ENCODE results near the gene BMERB1. TPM values are rescaled to one million over a fixed set of nuclear protein-coding genes. Genes with fewer than 3 reads are reported as not detected.
"Not testable (repeated sequence)": the region's sequence is repeated elsewhere in the genome, so short reads cannot be mapped to it uniquely, and the experiment has no call there.

The BMERB1 gene
- polyA plus RNA-seq, 1 donor, result 11.1 TPM

DNA sequence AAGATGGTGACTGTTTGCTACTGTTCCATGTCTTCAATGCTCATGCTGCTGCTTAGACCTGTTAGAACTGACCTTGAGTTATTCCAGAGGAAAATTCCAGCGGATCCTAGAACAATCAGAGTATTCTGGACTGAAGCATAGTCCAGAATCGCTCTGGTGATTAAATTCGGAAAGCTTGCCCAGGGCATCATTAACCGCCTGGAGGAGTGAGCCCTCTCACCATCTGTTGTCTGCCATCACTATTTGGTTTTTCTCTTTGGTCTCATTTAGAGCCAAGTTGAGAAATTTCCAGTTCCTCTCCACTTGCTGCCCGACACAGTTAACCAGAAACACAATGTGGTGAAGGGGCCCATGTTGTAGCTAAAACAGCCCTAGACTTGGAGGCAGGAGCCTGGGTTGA lies 104.1 kb downstream of the BMERB1 start:
- no CpG with 5 or more reads among the region's 5 CpGs for WGBS (ENCODE audit: insufficient coverage, low lambda C conversion rate)
- Histone ChIP-seq H3K9me3 (ENCODE audit: control insufficient read depth, low read depth, low read length) (peaks cover 10% of the 10 kb centered on the region), H3K27me3 (ENCODE audit: control insufficient read depth, insufficient read depth, low read length) (no peaks in the 10 kb centered on the region), H3K4me3 (ENCODE audit: low read length) (no peak overlapping the region), H3K36me3 (ENCODE audit: control insufficient read depth, insufficient read depth, low read length) (no peaks in the 10 kb centered on the region), H3K27ac (ENCODE audit: low read length) (no peak overlapping the region), H3K4me1 (ENCODE audit: control insufficient read depth, insufficient read depth, low read length) (no peaks in the 10 kb centered on the region)
- no peak for DNase-seq

DNA sequence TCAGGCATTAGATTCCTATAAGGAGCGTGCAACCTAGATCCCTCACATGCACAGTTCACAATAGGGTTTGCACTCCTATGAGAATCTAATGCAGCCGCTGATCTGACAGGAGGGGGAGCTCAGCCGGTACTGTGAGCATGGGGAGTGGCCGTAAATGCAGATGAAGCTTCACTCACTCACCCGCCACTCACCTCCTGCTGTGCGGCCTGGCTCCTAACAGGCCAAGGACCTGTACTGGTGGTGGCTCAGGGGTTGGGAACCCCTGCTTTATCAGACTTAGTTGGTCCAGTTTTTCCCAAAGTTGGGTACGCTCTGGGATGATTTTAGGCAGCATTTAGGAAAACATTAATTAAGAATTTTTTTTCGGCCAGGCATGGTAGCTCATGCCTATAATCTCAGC lies 104.8 kb downstream of the BMERB1 start:
- H3K9me3 ChIP-seq (ENCODE audit: control insufficient read depth, low read depth, low read length), result peaks cover 10% of the 10 kb centered on the region
- DNase-seq, result no peak
- no CpG with 5 or more reads among the region's 8 CpGs for WGBS (ENCODE audit: insufficient coverage, low lambda C conversion rate)

DNA sequence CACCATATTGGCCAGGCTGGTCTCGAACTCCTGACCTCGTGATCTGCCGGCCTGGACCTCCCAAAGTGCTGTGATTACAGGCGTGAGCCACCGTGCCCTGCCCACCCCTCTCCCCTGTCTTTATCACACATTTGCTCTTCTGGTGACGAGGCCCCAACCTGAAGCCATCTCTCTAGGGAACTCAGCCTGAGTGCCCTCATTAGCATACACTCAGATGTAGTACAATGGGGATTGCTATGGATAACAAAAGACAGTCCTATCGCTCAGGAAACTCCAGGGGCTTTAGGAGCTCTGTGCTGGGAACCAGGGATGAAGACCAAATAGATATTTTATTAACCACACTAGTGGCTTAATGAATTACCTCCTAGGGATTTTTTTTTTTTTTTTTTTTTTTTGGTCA lies 107.9 kb downstream of the BMERB1 start:
- 100% methylated on average over 1 of the region's 7 CpGs for WGBS (ENCODE audit: insufficient coverage, low lambda C conversion rate)
- no peaks in the 10 kb centered on the region for H3K36me3 ChIP-seq (ENCODE audit: control insufficient read depth, insufficient read depth, low read length)

More for the DNA sequence above, 104.8 kb downstream of the BMERB1 start:
- H3K36me3 ChIP-seq (ENCODE audit: control insufficient read depth, insufficient read depth, low read length), result no peaks in the 10 kb centered on the region
- H3K4me3 ChIP-seq (ENCODE audit: low read length), result no peak overlapping the region
- no peaks in the 10 kb centered on the region for H3K27me3 ChIP-seq (ENCODE audit: control insufficient read depth, insufficient read depth, low read length)
- H3K4me1 ChIP-seq (ENCODE audit: control insufficient read depth, insufficient read depth, low read length), result no peaks in the 10 kb centered on the region
- no peak overlapping the region for H3K27ac ChIP-seq (ENCODE audit: low read length)

DNA sequence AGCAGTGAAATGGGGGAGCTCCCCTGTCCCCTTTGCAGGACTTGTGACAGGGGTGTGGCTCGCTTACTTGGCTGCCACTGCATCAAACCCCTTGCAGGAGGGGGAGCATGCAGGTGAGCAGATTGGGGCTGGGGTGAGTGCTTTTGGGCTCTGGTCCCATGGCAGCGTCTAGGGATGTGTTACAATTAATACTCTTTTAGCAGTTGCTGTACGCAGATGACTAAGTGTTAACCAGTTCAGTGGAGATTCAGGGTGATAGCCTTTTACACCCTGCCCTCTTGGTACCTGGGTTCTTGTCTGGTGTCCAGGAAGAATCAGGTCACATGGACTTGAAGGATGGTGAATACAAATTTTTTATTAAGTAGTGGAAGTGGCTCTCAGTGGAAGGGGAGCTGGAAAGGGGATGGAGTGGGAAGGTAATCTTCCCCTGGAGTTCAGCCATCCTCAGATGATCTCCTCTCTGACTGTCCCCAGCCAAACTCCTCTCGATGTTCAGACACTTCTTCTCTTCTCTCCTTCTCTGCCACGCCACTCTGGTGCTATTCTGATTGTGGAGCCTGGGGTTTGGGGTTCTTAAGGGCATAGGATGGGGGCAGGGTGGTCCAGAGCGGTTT lies 108.5 kb downstream of the BMERB1 start:
- no peak for DNase-seq
- 60% methylated on average over 1 of the region's 6 CpGs for WGBS (ENCODE audit: insufficient coverage, low lambda C conversion rate)

More for the DNA sequence above, 107.9 kb downstream of the BMERB1 start:
- DNase-seq, result no peak
- Histone ChIP-seq H3K4me3 (ENCODE audit: low read length) (no peak overlapping the region), H3K27ac (ENCODE audit: low read length) (no peak overlapping the region), H3K4me1 (ENCODE audit: control insufficient read depth, insufficient read depth, low read length) (no peaks in the 10 kb centered on the region), H3K27me3 (ENCODE audit: control insufficient read depth, insufficient read depth, low read length) (no peaks in the 10 kb centered on the region), H3K9me3 (ENCODE audit: control insufficient read depth, low read depth, low read length) (peaks cover 10% of the 10 kb centered on the region)

DNA sequence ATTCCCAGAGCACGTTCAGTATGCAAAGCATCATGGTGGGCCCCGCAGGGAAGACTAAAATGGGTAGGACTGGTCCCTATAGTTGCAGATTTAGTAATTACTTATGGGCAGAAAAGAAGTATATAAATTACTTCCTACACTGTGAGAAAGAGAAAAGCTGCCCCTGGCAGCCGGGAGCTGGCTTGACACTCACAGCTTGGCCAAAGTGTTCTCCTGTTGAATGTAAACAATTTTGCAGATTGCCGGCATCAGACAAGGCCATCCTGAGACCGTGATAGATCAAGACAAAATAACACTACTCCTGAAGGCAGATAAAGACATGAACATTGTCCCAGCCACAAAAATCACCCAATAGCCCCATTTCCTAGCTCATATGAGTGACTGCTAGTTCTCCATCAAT lies 110.0 kb downstream of the BMERB1 start:
- Histone ChIP-seq H3K27ac (ENCODE audit: low read length) (no peak overlapping the region), H3K9me3 (ENCODE audit: control insufficient read depth, low read depth, low read length) (peaks cover 10% of the 10 kb centered on the region), H3K36me3 (ENCODE audit: control insufficient read depth, insufficient read depth, low read length) (no peaks in the 10 kb centered on the region), H3K4me1 (ENCODE audit: control insufficient read depth, insufficient read depth, low read length) (peaks cover 2% of the 10 kb centered on the region), H3K4me3 (ENCODE audit: low read length) (no peak overlapping the region), H3K27me3 (ENCODE audit: control insufficient read depth, insufficient read depth, low read length) (no peaks in the 10 kb centered on the region)
- WGBS (ENCODE audit: insufficient coverage, low lambda C conversion rate), result no CpG with 5 or more reads among the region's 5 CpGs
- DNase-seq, result no peak

More for the DNA sequence above, 108.5 kb downstream of the BMERB1 start:
- H3K27me3 ChIP-seq (ENCODE audit: control insufficient read depth, insufficient read depth, low read length), result no peaks in the 10 kb centered on the region
- H3K4me3 ChIP-seq (ENCODE audit: low read length), result no peak overlapping the region
- H3K27ac ChIP-seq (ENCODE audit: low read length), result no peak overlapping the region
- H3K9me3 ChIP-seq (ENCODE audit: control insufficient read depth, low read depth, low read length), result peaks cover 10% of the 10 kb centered on the region
- H3K4me1 ChIP-seq (ENCODE audit: control insufficient read depth, insufficient read depth, low read length), result peaks cover 2% of the 10 kb centered on the region
- H3K36me3 ChIP-seq (ENCODE audit: control insufficient read depth, insufficient read depth, low read length), result no peaks in the 10 kb centered on the region

DNA sequence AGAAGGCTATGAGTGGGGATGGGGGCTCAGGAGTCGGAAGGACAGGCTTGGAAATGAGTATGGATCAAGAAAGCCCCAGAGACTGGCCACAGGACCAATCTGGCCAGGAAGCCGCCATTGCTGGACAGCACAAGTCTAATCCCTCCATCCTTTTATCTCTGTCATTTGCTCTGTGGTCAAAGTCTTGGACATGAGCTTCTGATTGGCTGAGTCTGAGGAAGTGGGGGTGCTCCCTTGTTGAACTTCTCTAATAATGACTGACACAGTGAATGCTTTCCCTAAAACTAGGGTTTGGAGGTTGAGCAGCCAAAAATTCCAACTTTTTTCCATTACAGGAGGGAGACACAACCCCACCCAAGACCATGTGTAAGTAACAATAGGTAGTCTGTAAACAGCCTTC lies 111.2 kb downstream of the BMERB1 start:
- H3K9me3 ChIP-seq (ENCODE audit: control insufficient read depth, low read depth, low read length), result peaks cover 10% of the 10 kb centered on the region
- no peak overlapping the region for H3K4me3 ChIP-seq (ENCODE audit: low read length)
- WGBS (ENCODE audit: insufficient coverage, low lambda C conversion rate), result no CpG with 5 or more reads among the region's 2 CpGs
- no peak for DNase-seq
- H3K27ac ChIP-seq (ENCODE audit: low read length), result no peak overlapping the region
- H3K36me3 ChIP-seq (ENCODE audit: control insufficient read depth, insufficient read depth, low read length), result no peaks in the 10 kb centered on the region
- H3K4me1 ChIP-seq (ENCODE audit: control insufficient read depth, insufficient read depth, low read length), result peaks cover 2% of the 10 kb centered on the region
- H3K27me3 ChIP-seq (ENCODE audit: control insufficient read depth, insufficient read depth, low read length), result no peaks in the 10 kb centered on the region

DNA sequence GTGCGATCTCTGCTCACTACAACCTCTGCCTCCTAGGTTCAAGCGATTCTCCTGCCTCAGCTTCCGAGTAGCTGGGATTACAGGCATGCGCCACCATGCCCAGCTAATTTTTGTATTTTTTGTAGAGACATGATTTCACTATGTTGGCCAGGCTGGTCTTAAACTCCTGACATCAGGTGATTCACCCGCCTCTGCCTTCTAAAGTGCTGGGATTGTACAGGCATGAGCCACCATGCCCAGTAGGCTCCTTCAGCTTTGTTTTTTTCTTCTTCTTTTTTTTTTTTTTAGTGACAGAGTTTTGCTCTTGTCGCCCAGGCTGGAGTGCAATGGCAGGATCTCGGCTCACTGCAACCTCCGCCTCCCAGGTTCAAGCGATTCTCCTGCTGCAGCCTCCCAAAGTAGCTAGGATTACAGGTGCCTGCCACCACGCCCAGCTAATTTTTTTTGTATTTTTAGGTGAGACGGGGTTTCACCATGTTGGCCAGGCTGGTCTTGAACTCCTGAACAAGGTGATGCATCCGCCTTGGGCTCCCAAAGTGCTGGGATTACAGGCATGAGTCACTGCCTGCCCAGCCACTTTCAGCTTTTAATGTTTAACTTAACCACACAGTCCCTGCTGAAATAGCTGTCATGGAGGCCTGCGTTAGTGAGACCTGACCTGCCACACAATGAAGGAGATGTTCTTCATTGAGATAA lies 112.8 kb downstream of the BMERB1 start:
- not testable (repeated sequence) for H3K9me3 ChIP-seq (ENCODE audit: control insufficient read depth, low read depth, low read length); H3K4me1 ChIP-seq (ENCODE audit: control insufficient read depth, insufficient read depth, low read length); DNase-seq; H3K4me3 ChIP-seq (ENCODE audit: low read length); H3K27ac ChIP-seq (ENCODE audit: low read length); H3K36me3 ChIP-seq (ENCODE audit: control insufficient read depth, insufficient read depth, low read length); H3K27me3 ChIP-seq (ENCODE audit: control insufficient read depth, insufficient read depth, low read length)
- no CpG with 5 or more reads among the region's 13 CpGs for WGBS (ENCODE audit: insufficient coverage, low lambda C conversion rate)

DNA sequence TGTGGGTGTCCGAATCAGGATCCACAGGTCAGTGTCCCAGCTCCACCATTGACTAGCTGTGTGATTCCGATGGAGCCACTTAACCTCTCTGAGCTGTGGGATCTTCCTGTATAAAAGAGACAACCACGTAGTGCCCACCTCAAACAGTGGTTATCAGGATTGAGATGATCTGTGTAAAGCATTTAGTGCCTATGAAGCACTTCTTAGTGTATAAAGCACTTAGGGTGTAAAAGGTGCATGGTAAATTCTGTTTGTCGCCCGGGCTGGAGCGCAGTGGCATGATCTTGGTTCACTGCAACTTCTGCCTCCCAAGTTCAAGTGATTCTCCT lies 113.3 kb downstream of the BMERB1 start:
- no peaks in the 10 kb centered on the region for H3K27me3 ChIP-seq (ENCODE audit: control insufficient read depth, insufficient read depth, low read length)
- peaks cover 2% of the 10 kb centered on the region for H3K4me1 ChIP-seq (ENCODE audit: control insufficient read depth, insufficient read depth, low read length)
- H3K4me3 ChIP-seq (ENCODE audit: low read length), result no peak overlapping the region
- H3K36me3 ChIP-seq (ENCODE audit: control insufficient read depth, insufficient read depth, low read length), result no peaks in the 10 kb centered on the region
- H3K9me3 ChIP-seq (ENCODE audit: control insufficient read depth, low read depth, low read length), result peaks cover 7% of the 10 kb centered on the region
- no peak for DNase-seq
- no peak overlapping the region for H3K27ac ChIP-seq (ENCODE audit: low read length)
- WGBS (ENCODE audit: insufficient coverage, low lambda C conversion rate), result no CpG with 5 or more reads among the region's 6 CpGs

DNA sequence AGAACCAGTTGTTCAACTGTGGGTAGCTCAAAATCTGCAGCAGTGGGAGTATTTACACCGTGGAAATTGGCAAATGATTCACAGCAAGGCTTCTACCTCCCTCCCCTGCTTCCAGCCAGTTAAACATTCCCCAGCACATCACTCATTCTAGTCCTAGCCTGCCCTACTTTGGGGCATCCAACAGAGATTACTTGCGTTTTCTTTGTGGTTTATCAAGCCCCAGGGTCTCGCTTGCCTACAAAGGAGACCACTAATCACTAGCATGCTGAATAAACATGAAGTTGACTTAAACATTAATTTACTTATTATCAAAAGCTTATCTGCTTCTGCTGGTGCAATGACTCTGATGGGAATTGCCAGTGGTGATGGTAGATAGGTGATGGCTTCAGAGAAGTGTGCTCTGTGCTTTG lies 114.1 kb downstream of the BMERB1 start:
- Histone ChIP-seq H3K36me3 (ENCODE audit: control insufficient read depth, insufficient read depth, low read length) (no peaks in the 10 kb centered on the region), H3K4me3 (ENCODE audit: low read length) (no peak overlapping the region), H3K9me3 (ENCODE audit: control insufficient read depth, low read depth, low read length) (peaks cover under 1% of the 10 kb centered on the region), H3K27ac (ENCODE audit: low read length) (no peak overlapping the region), H3K4me1 (ENCODE audit: control insufficient read depth, insufficient read depth, low read length) (peaks cover 2% of the 10 kb centered on the region), H3K27me3 (ENCODE audit: control insufficient read depth, insufficient read depth, low read length) (no peaks in the 10 kb centered on the region)
- DNase-seq, result no peak
- no CpG with 5 or more reads among the region's 3 CpGs for WGBS (ENCODE audit: insufficient coverage, low lambda C conversion rate)

DNA sequence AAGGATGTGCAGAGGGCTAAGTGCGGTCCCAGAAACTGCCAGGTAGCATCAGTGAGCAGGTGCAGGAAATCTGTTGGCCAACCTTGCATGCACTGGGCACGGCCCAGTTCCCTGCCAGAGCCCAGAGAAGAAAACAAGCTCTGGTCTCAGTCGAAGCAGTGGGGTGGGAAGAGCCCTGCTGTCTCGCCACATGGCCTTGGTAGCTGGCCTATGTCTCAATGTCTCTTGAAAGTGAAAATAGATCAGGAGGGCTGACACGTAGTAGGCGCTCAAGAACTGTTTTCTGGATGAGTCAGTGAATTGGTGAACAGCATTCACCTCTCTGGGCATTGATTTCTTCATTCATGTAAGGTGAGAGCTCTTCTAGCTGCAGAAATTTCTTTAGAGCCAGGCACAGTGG lies 118.1 kb downstream of the BMERB1 start:
- Histone ChIP-seq H3K9me3 (ENCODE audit: control insufficient read depth, low read depth, low read length) (no peaks in the 10 kb centered on the region), H3K4me3 (ENCODE audit: low read length) (no peak overlapping the region), H3K36me3 (ENCODE audit: control insufficient read depth, insufficient read depth, low read length) (no peaks in the 10 kb centered on the region), H3K4me1 (ENCODE audit: control insufficient read depth, insufficient read depth, low read length) (peaks cover 2% of the 10 kb centered on the region), H3K27ac (ENCODE audit: low read length) (no peak overlapping the region), H3K27me3 (ENCODE audit: control insufficient read depth, insufficient read depth, low read length) (no peaks in the 10 kb centered on the region)
- no peak for DNase-seq
- no CpG with 5 or more reads among the region's 6 CpGs for whole genome bisulfite sequencing (ENCODE audit: insufficient coverage, low lambda C conversion rate)
